ENCODE results near the gene NUP210L.

- no peak for TF ChIP-seq ZNF274 (IDR thresholded peaks at IDR 0.05; ENCODE audit: low read depth, low read length)
- no peak for TF ChIP-seq YY1 (IDR thresholded peaks at IDR 0.05; ENCODE audit: insufficient read depth, insufficient read length)
- no peak for TF ChIP-seq SUZ12 (IDR thresholded peaks at IDR 0.05; ENCODE audit: extremely low read depth, insufficient read depth, insufficient read length)
Measured at GRCh38 chr1:153951183-153951582, 203.7 kb downstream of the NUP210L start.

Measured in NT2/D1 (cell line).